NCI-H1092 treated with DMSO at 0.1 percent for 48 hours (cell line): ENCODE data around the gene ADGRA3.

Source experiments
- DNase-seq: peaks from one replicate; lab custom pipeline; 2025; lab: John Stamatoyannopoulos, UW

Gene ADGRA3

DNA sequence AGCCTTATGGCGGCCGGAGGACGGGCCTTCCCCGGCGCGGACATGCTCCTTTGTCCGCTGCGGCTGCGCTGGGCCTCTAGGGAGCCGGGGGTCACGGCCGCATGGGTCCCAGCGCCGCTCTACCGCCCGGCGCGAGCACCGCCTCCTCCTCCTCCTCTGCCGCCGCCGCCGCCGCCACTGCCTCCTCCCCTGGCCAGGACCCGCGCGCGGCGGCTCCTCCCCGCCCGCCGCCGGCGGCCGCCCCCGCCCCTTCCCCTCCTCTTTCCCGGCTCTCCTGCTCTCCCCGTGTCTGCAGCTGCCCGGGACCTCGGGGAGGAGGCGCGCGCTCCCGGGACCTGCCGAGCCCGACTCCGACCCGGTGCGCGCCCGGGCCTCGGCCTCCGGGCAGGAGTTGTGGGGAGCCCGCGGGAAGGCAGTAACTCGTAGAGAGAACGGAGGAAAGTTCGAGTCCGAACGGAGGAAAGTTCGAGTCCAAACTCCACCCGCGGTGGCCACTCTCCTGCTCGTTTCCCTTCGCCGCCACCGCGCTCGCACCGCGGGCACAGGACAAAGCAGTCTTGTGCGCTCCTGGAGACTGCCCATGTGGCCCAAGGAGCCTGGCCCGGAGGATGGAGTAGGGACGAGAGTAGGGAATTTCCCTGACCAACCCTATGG lies at the start of gene ADGRA3:
TSS of gene ADGRA3 (minus strand) at position 179 of the 654 bp plus-strand sequence. CDS start 282 bp downstream, outside the sequence.
- peak; percentile 65 for DNase-seq

DNA sequence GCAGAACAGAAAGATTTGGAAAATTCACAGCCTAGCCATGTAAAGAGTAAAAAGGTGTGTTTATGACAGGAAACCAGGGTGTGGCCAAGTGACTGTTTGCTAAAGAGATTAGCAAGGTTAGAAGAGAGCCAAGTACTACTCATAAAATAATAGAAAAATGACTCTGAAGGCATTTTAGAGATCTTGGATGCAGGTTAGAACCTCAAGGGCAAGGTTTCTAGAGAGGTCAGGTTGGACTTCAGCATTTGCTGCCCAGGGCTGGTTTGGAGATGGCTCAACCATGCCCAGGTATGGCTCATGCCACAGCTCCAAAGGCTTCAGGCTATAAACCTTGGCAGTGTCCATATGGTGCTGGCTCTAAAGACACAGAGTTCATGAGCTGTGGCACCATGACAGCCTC lies 40.6 kb upstream of the ADGRA3 start:
- DNase-seq: no peak

- no peak for DNase-seq
These were observed 38.8 kb upstream of the ADGRA3 start for GRCh38 chr4:22554670-22555069.

DNA sequence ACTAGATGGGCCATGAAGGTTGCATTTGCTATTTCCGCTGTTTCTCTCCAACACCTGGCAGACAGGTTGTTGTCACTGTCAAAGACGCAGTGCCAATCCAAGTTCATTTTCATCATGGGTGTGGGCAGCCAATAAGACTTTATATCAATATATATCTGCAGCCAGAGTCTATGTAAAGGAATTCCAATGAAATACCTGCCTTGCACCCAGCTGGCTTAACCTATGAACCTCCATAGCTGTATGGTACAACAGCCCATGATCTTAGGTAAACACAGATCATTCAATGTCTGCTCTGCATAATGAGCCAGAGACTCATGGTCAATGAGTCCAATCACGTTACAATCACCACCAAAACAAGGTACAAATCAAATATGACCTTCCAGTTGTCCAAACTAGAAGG lies 37.7 kb upstream of the ADGRA3 start:
- DNase-seq: no peak

- DNase-seq: no peak
These were observed 36.9 kb upstream of the ADGRA3 start for GRCh38 chr4:22552812-22553211.

DNA sequence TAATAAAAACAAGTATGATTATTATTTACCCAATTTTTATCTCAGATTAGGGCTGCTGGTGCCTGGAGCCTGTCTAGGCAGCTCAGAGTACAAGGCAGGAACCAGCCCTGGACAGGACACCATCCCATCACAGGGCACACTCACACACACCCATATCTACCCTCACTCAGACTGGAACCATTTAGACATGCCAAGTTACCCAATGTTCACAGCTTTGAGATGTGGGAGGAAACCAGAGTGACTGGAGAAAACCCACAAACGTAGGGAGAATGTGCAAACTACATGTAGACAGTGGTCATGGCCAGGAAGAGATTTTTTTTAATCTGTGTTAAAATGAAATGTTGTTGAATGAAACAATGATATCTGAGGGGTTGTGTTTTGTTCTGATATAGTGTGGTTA lies 35.7 kb upstream of the ADGRA3 start:
- no peak for DNase-seq

GRCh38 chr4:22546299-22546698 lies 30.4 kb upstream of the ADGRA3 start:
- DNase-seq: no peak

- DNase-seq: no peak
These were observed 23.4 kb upstream of the ADGRA3 start for GRCh38 chr4:22539251-22539650.

DNA sequence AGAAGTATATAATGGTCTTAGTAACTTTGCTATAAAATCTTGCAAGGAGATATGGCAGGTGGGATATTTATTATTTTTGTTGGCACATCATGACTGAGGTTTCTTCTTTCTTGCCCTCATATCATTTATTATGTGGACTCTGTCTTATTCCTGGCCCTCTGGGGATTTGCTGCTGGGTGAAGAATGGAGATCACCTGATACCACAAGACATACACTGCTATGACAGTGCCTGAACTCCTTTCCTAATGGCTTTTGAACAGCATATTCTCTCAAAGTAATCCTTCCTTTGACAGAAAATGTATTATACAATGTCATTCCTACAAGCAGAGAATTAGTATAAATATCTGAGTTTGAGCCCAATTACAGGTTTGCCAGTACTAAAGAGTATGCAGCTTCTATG lies 22.0 kb upstream of the ADGRA3 start:
- no peak for DNase-seq

GRCh38 chr4:22534374-22534773 lies 18.5 kb upstream of the ADGRA3 start:
- no peak for DNase-seq

GRCh38 chr4:22532896-22533295 lies 17.0 kb upstream of the ADGRA3 start:
- DNase-seq: no peak

GRCh38 chr4:22532117-22532516 lies 16.3 kb upstream of the ADGRA3 start:
- no peak for DNase-seq

DNA sequence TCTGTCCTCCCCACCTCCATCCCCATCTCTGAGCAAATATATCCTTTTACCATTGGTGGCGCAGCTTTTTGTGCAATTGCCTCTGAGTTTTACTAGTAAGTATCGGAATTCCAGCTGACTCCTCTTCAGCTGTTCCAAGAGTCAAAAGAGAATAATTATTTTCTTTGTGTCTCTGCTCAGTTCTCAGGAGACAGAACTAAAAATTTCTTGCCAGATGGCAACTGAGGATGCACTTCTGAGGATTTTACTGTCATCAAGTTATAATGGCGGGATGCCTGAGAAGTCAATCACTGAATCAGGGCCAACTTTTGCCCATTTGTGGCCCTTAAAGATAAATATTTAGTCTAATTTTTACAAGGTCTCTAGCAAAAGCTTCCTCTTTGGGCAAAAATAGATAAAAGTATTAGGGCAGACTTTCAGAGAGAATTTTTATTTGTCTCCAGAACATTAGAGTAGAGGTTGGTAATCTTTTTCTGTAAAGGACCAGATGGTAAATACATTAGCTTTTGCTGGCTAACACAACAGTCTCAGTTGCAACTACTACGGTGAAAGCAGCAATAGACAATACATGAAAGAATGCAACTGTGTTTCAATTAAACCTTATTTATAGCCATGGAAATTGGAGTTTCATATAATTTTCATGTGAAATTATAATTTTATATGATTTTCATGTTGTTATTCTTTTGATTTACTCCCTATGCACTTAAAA lies 15.6 kb upstream of the ADGRA3 start:
- no peak for DNase-seq

DNA sequence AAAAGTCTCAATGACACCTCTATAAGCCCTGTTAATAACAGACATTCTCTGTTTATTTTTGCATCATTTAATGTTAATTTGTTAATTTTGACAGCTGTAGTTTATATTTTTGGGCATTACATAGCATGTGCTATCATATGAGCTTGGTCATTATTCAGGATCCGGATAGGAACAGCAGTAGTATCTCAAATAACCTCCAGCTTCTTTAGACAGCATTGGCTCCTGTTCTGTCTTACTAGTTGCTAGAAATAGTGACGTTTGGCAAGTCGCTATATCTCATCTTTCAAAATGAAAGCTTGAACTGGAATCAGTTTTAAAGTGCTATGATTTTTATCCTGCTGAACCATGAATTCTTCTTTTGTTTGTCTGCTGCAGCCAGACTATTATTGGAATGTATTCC lies 9.0 kb upstream of the ADGRA3 start:
- DNase-seq: no peak

DNA sequence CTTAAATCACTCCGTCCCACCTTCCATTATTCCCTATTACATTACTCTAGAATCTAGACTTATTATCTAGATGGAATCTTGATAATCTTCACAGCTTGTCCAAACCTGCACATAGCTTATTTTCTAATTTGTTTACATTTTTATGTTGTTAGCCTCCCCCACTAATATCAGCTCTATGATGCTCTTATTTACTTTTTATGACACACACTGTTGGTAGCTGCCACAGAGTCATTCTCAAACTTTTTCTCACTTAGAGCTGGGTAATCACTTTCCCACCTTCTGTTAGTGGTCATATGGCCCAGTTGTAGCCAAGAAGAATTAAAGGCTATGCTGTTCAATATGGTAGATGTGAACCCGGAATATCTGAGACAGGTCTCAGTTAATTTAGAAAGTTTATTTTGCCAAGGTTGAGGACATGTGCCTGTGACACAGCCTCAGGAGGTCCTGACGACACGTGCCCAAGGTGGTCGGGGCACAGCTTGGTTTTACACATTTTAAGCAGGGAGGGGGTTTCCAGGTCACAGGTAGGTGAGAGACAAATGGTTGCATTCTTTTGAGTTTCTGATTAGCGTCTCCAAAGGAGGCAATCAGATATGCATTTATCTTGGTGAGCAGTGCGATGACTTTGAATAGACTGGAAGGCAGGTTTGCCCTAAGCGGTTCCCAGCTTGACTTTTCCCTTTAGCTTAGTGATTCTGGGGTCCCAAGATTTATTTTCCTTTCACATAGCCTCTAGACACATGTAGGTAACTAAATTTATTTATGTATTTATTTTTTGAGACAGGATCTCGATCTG lies 7.0 kb upstream of the ADGRA3 start:
- DNase-seq: no peak

- DNase-seq: no peak
These were observed 6.3 kb upstream of the ADGRA3 start for GRCh38 chr4:22522206-22522605.

GRCh38 chr4:22521240-22521639 lies 5.4 kb upstream of the ADGRA3 start:
- DNase-seq: no peak

DNA sequence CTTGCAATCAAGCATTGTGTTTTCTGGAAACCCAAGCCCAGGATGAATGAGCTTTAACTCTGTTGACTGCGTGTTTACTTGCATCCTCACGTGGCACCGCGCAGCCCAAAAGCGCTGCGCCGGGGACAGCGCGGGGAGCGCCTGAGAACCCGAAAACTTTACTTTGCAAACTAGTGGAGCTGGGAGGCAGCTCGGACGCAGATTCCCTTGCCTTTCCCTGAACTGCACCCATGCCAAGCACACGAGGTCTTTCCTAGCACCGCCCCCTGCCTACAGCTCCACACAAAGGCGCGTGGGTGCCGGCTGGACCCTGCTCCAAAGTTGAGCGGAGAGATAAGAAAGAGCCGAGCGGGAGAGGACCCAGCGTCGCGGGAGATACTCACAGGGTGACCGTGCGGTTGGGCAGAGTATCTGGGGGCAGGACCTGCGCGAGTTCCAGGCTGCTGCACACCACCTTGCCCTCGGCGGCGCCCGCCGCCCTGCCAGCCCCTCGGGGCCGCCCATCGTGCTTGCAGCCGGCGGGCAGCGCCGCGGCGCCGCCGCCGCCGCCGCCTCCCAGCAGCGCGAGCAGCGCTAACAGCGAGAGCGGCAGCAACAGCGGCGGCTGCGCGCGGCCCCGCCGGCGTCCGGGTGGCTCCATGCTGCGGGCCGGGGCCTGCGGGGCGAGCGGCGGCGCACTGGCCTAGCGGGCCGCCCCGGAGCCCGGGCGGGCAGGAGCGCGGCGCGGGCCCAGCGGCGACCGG lies 550 bp downstream of the ADGRA3 start:
- DNase-seq: peak; percentile 73

GRCh38 chr4:22514481-22514880 lies 1.4 kb downstream of the ADGRA3 start:
- DNase-seq: peak; percentile 17

DNA sequence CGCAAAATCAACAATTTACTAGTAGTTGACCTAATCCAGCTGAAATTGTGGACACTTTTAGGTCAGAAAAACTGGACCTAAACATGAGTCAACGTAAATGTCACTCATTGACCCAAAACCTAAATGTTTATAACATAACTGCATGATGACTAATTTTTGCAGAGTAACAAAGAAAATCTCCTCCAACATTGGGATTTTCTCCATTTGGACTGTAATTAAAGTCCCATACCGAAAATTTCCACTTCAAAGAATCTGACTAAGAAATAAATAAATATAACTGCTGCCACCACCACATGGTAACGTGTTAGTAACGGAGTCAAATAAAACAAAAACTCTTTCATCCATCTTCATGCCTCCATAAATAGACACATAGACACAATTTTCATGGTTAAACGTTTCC lies 1.9 kb downstream of the ADGRA3 start:
- no peak for DNase-seq

- DNase-seq: no peak
These were observed 3.6 kb downstream of the ADGRA3 start for GRCh38 chr4:22512306-22512705.

DNA sequence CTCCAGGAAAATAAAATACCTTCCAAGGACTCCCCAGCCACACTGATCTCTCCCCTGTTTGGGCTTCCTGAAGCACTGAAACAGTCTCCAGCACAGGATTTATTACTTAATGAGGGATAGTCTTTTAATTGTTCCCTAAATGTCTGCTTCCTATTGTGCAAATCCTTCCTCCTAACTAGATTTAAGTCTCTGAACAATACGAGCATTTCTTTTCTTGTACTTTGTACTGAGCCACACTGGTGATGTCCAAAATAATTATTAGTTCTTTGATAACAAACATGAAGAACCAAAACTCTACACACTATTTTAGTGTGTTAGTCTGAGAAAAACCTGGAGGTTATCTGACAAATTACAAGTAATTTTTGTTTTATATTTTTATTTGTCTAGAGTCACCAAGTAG lies 5.1 kb downstream of the ADGRA3 start:
- no peak for DNase-seq
